Vagina (tissue), 2 donors: ENCODE data around the gene GLIPR1L2.

Experiments used
- POLR2A ChIP-seq, 2 donors: fragments of 450-650 bp; IDR thresholded peaks; one replicate each; pipeline ENCODE4 v1.6.1; 2017; ENCODE audit warnings: antibody characterized with exemption in 2 of 2, mild to moderate bottlenecking in 2 of 2, moderate library complexity in 2 of 2
- POLR2AphosphoS5 ChIP-seq, 2 donors: sonication (generic); formaldehyde crosslinking; IDR thresholded peaks; one replicate each; pipeline ENCODE4 v1.9.0; 2017; ENCODE audit warnings: antibody characterized with exemption in 2 of 2, mild to moderate bottlenecking in 2 of 2, low read depth in 1 of 2; ENCODE audit not compliant: insufficient read depth in 1 of 2
- TF ChIP-seq, protein P1 (sequence below), 3 experiments: fragments of 450-650 bp in 2 of 3; fragments of 200-600 bp in 1 of 3; sonication (generic) in 1 of 3; IDR thresholded peaks; one replicate each; pipeline ENCODE4 v1.5.1; 2017 to 2019; ENCODE audit warnings: antibody characterized with exemption in 3 of 3, mild to moderate bottlenecking in 2 of 3, moderate library complexity in 2 of 3

GRCh38 chr12:75480469-75480949 is 89.6 kb downstream of the GLIPR1L2 start, which contains the start of gene GLIPR1:
- TF ChIP-seq, protein P1, sequence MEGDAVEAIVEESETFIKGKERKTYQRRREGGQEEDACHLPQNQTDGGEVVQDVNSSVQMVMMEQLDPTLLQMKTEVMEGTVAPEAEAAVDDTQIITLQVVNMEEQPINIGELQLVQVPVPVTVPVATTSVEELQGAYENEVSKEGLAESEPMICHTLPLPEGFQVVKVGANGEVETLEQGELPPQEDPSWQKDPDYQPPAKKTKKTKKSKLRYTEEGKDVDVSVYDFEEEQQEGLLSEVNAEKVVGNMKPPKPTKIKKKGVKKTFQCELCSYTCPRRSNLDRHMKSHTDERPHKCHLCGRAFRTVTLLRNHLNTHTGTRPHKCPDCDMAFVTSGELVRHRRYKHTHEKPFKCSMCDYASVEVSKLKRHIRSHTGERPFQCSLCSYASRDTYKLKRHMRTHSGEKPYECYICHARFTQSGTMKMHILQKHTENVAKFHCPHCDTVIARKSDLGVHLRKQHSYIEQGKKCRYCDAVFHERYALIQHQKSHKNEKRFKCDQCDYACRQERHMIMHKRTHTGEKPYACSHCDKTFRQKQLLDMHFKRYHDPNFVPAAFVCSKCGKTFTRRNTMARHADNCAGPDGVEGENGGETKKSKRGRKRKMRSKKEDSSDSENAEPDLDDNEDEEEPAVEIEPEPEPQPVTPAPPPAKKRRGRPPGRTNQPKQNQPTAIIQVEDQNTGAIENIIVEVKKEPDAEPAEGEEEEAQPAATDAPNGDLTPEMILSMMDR (IDR thresholded peaks at IDR 0.05) = no peak
- peak in 1 of 2 donors; percentile 52 for TF ChIP-seq POLR2A (IDR thresholded peaks at IDR 0.05)
- peak; percentile 56 to 60 for TF ChIP-seq POLR2AphosphoS5 (IDR thresholded peaks at IDR 0.05; ENCODE audit: insufficient read depth in 1 of 2, low read depth in 1 of 2)
